K562 (cell line): Measurements from ENCODE around the gene MRPL32. TPM values are rescaled to one million over a fixed set of nuclear protein-coding genes. Genes with fewer than 3 reads are reported as not detected.
A peak's percentile ranks its signal among the peaks of the same experiment; 100 is the strongest.

Experiments
- ATAC-seq: fragments of 200-7000 bp; cut with Tn5 transposase; 3 replicates; pipeline ENCODE4 v1.9.1; 2020; ENCODE audit warnings: moderate library complexity
- BruUV-seq: library from RNA; stranded (reverse); fragments of 400-500 nt; replicated peaks from 2 replicates; lab custom pipeline; 2021; lab: Mats Ljungman, UMichigan
- CTCF ChIA-PET: fragments of 300-600 bp; formaldehyde crosslinking; extraction: SDS; loops from one replicate; lab custom pipeline; 2021; ENCODE audit warnings: low intra/inter-chr PET ratio; lab: Yijun Ruan, JAX
- POLR2A ChIA-PET: fragments of 300-600, 350-650 bp; sonication (Branson Sonifier 250); formaldehyde crosslinking; extraction: SDS; loops from one replicate; lab custom pipeline; 2021; ENCODE audit warnings: antibody characterized with exemption, inconsistent platforms; lab: Yijun Ruan, JAX
- DNase-seq, 4 experiments: peaks; one replicate each; pipeline versions ENCODE4 v3.0.0 to v3.0.0-alpha.2; 2011 to 2018; ENCODE audit warnings: low spot score in 3 of 4, mixed read lengths in 3 of 4; ENCODE audit errors: extremely low read depth in 1 of 4
- FAIRE-seq: peaks from 2 replicates; lab custom pipeline; 2011; peaks lifted over from hg19 to GRCh38; lab: Jason Lieb, UNC
- H2AFZ ChIP-seq: 2 replicates; pipeline ENCODE4 v1.6.0; 2011; ENCODE audit warnings: low read depth, low read length, control low read depth, inconsistent platforms
- H3K27ac ChIP-seq: fragments of 200-600 bp; 3 replicates; pipeline ENCODE4 v1.8.0; 2011; ENCODE audit warnings: low read depth, mild to moderate bottlenecking, control low read depth, inconsistent platforms, low read length, moderate library complexity, mixed read lengths; ENCODE audit errors: extremely low read depth
- H3K27me3 ChIP-seq, 2 experiments: fragments of 300-600 bp in 1 of 2; 2 replicates in 1 of 2; 3 replicates in 1 of 2; pipeline versions ENCODE4 v1.6.0 to v1.8.0; 2011; ENCODE audit warnings: inconsistent platforms in 2 of 2, low read length in 2 of 2, mild to moderate bottlenecking in 1 of 2, mixed read lengths in 1 of 2, moderate library complexity in 1 of 2; ENCODE audit not compliant: control insufficient read depth in 2 of 2, insufficient read depth in 2 of 2
- H3K36me3 ChIP-seq: fragments of 300-600 bp; 3 replicates; pipeline ENCODE4 v1.8.0; 2011; ENCODE audit warnings: mild to moderate bottlenecking, low read length, inconsistent platforms; ENCODE audit not compliant: control insufficient read depth, insufficient read depth
- H3K4me1 ChIP-seq, 2 experiments: fragments of 200-600 bp in 1 of 2; replicated peaks in 1 of 2; 2 replicates in 1 of 2; 3 replicates in 1 of 2; pipeline versions ENCODE4 v1.5.1 to v1.8.0; 2011; ENCODE audit warnings: inconsistent platforms in 2 of 2, low read length in 2 of 2, mild to moderate bottlenecking in 1 of 2, mixed read lengths in 1 of 2, moderate library complexity in 1 of 2; ENCODE audit not compliant: control insufficient read depth in 2 of 2, insufficient read depth in 2 of 2
- H3K4me2 ChIP-seq: 2 replicates; pipeline ENCODE4 v1.6.1; 2011; ENCODE audit warnings: low read length, control low read depth, inconsistent platforms, mixed read lengths; ENCODE audit not compliant: insufficient read depth
- H3K4me3 ChIP-seq: fragments of 200-600 bp; sonication (generic), shearing (Covaris generic); 2 replicates; pipeline ENCODE4 v1.5.1; 2016; ENCODE audit warnings: control low read depth, inconsistent platforms
- H3K79me2 ChIP-seq: fragments of 200-600 bp; 3 replicates; pipeline ENCODE4 v1.8.0; 2011; ENCODE audit warnings: low read length, inconsistent platforms; ENCODE audit not compliant: control insufficient read depth, insufficient read depth
- H3K9ac ChIP-seq, 2 experiments: 2 replicates each; pipeline versions ENCODE4 v1.6.0 to v1.6.1; 2011; ENCODE audit warnings: low read depth in 2 of 2, low read length in 2 of 2, control low read depth in 1 of 2, inconsistent platforms in 1 of 2, mild to moderate bottlenecking in 1 of 2, mixed read lengths in 1 of 2; ENCODE audit not compliant: insufficient read depth in 1 of 2
- H3K9me1 ChIP-seq: one replicate; pipeline ENCODE4 v1.6.0; 2011; ENCODE audit warnings: inconsistent platforms, mild to moderate bottlenecking, low read length, moderate library complexity; ENCODE audit not compliant: control insufficient read depth, insufficient read depth
- H3K9me3 ChIP-seq: replicated peaks from 2 replicates; pipeline ENCODE4 v1.5.1; 2011; ENCODE audit warnings: low read depth, low read length, inconsistent platforms; ENCODE audit not compliant: control insufficient read depth, insufficient read depth
- H4K20me1 ChIP-seq: replicated peaks from 2 replicates; pipeline ENCODE4 v1.6.1; 2011; ENCODE audit warnings: low read length, inconsistent platforms, mixed read lengths; ENCODE audit not compliant: control insufficient read depth, insufficient read depth
- ATF3 ChIP-seq, 2 experiments: fragments of 450-650 bp in 1 of 2; sonication (generic) in 1 of 2; formaldehyde crosslinking in 1 of 2; IDR thresholded peaks in 1 of 2; conservative IDR thresholded peaks in 1 of 2; 2 replicates each; pipeline versions ENCODE4 v1.6.1 to v1.8.1; 2016 to 2023; ENCODE audit warnings: mild to moderate bottlenecking in 2 of 2, moderate library complexity in 2 of 2, inconsistent platforms in 1 of 2, missing genetic modification reagents in 1 of 2
- ATF7 ChIP-seq: fragments of 450-650 bp; IDR thresholded peaks from 2 replicates; pipeline ENCODE4 v1.7.1; 2014; ENCODE audit warnings: mild to moderate bottlenecking, moderate library complexity
- BCL6 ChIP-seq: fragments of 250-450 bp; sonication (Bioruptor Pico); IDR thresholded peaks from 2 replicates; pipeline ENCODE4 v1.4.0; 2020
- BCOR ChIP-seq: fragments of 450-650 bp; IDR thresholded peaks from 2 replicates; pipeline ENCODE4 v1.6.1; 2016
- DIDO1 ChIP-seq: fragments of 450-650 bp; IDR thresholded peaks from 2 replicates; pipeline ENCODE4 v1.6.1; 2016; ENCODE audit warnings: low read depth, missing biosample characterization, missing genetic modification characterization
- EHMT2 ChIP-seq: fragments of 450-650 bp; IDR thresholded peaks from 2 replicates; pipeline ENCODE4 v1.6.1; 2018; ENCODE audit warnings: antibody characterized with exemption
- MAFG ChIP-seq: fragments of 450-650 bp; conservative IDR thresholded peaks from 2 replicates; pipeline ENCODE4 v1.6.1; 2016; ENCODE audit warnings: missing genetic modification characterization, missing compliant biosample characterization
- MLX ChIP-seq, 2 experiments: fragments of 450-650 bp in 1 of 2; sonication (generic) in 1 of 2; formaldehyde crosslinking; conservative IDR thresholded peaks; 2 replicates each; pipeline versions ENCODE4 v1.4.0 to v1.8.1; 2020 to 2022; ENCODE audit warnings: mild to moderate bottlenecking in 1 of 2, missing genetic modification reagents in 1 of 2
- NONO ChIP-seq, 2 experiments: fragments of 200-400 bp in 1 of 2; fragments of 450-650 bp in 1 of 2; formaldehyde crosslinking in 1 of 2; IDR thresholded peaks; 2 replicates each; pipeline ENCODE4 v1.6.1; 2017; ENCODE audit warnings: low read depth in 2 of 2, mild to moderate bottlenecking in 2 of 2, moderate library complexity in 2 of 2, low read length in 1 of 2
- NR4A1 ChIP-seq, 2 experiments: fragments of 250-450 bp in 1 of 2; fragments of 450-650 bp in 1 of 2; sonication (Bioruptor Pico) in 1 of 2; IDR thresholded peaks; 2 replicates each; pipeline versions ENCODE4 v1.4.0 to v1.6.1; 2016 to 2020; ENCODE audit warnings: mild to moderate bottlenecking in 2 of 2, missing compliant biosample characterization in 1 of 2, missing genetic modification characterization in 1 of 2, moderate library complexity in 1 of 2
- POLR2A ChIP-seq: fragments of 450-650 bp; conservative IDR thresholded peaks from 2 replicates; pipeline ENCODE4 v1.6.1; 2016
- SMARCC2 ChIP-seq: fragments of 450-650 bp; IDR thresholded peaks from 2 replicates; pipeline ENCODE4 v1.6.1; 2017; ENCODE audit warnings: antibody characterized with exemption, moderate library complexity, mild to moderate bottlenecking, low read depth
- SREBF2 ChIP-seq: sonication (generic); formaldehyde crosslinking; IDR thresholded peaks from 2 replicates; pipeline ENCODE4 v1.4.0; 2020; ENCODE audit warnings: mild to moderate bottlenecking, missing genetic modification reagents
- TCF3 ChIP-seq: sonication (generic); formaldehyde crosslinking; IDR thresholded peaks from 2 replicates; pipeline ENCODE4 v1.4.0; 2020; ENCODE audit warnings: mild to moderate bottlenecking, missing genetic modification reagents
- ZKSCAN8 ChIP-seq: fragments of 200-800 bp; sonication (Bioruptor generic); IDR thresholded peaks from 2 replicates; pipeline ENCODE4 v1.6.1; 2016; ENCODE audit warnings: missing genetic modification characterization, missing compliant biosample characterization
- ZNF57 ChIP-seq: fragments of 450-650 bp; formaldehyde crosslinking; IDR thresholded peaks from 2 replicates; pipeline ENCODE4 v1.4.0; 2020; ENCODE audit warnings: mild to moderate bottlenecking, moderate library complexity
- ZNF583 ChIP-seq: fragments of 250-450 bp; sonication (Bioruptor Pico); IDR thresholded peaks from 2 replicates; pipeline ENCODE4 v1.4.0; 2020
- ZNF668 ChIP-seq: fragments of 250-450 bp; sonication (Bioruptor Pico); IDR thresholded peaks from 2 replicates; pipeline ENCODE4 v1.8.0; 2022; ENCODE audit warnings: mild to moderate bottlenecking, inconsistent platforms
- WGBS: fragments of 100-300 bp; shearing (Covaris generic); methylation state at CpG from one replicate; pipeline ENCODE4 v1.1.6; 2016; ENCODE audit warnings: low coverage, mixed read lengths; ENCODE audit not compliant: insufficient coverage; ENCODE audit errors: missing lambda C conversion rate; 5-methylcytosine and 5-hydroxymethylcytosine counted together
- in situ Hi-C: fragments of 300-500 bp; cut with MboI; formaldehyde crosslinking; loops from 4 replicates; pipeline ENCODE4 v1.15.0; 2018; ENCODE audit warnings: inconsistent platforms, mixed read lengths
- intact Hi-C: fragments of 100-400 bp; cut with micrococcal nuclease; formaldehyde crosslinking; loops from 2 replicates; pipeline ENCODE4 v1.14.2; 2022
- polyA plus RNA-seq, 8 experiments: library from polyadenylated mRNA; depleted of rRNA in 4 of 8; stranded (reverse) in 5 of 8; unstranded in 3 of 8; fragments of >200 nt; fragmentation: Nextera tagmentation in 2 of 8; fragmentation: Illumina TruSeq in 1 of 8; extraction: Ambion mirVana in 2 of 8; extraction: Trizol in 1 of 8; gene quantifications; 2 replicates each; pipeline versions ENCODE4 v1.2.1 to v1.2.3, GENCODE V29; 2011 to 2014; ENCODE audit warnings: inconsistent platforms in 1 of 8, missing spikeins in 1 of 8
- total RNA-seq, 7 experiments: library from RNA; depleted of rRNA in 6 of 7; stranded (reverse); fragments of >200 nt in 6 of 7; fragmentation: Illumina TruSeq in 2 of 7; extraction: Trizol in 2 of 7; gene quantifications; 2 replicates each; pipeline versions ENCODE4 v1.2.1 to v1.2.3, GENCODE V29; 2011 to 2021; ENCODE audit warnings: low replicate concordance in 1 of 7
- TF ChIP-seq, protein P1 (sequence below): fragments of 250-450 bp; sonication (Bioruptor Pico); IDR thresholded peaks from 2 replicates; pipeline ENCODE4 v1.8.0; 2022; ENCODE audit warnings: moderate library complexity, mild to moderate bottlenecking, inconsistent platforms

The MRPL32 gene
- total and polyA plus RNA-seq, 9 of the 15 experiments (the other 6 are each of a cell fraction or from before 2014, with no cell fraction given) = 75.5 to 351 (median 138) TPM

GRCh38 chr7:42945821-42946626, 13.8 kb downstream of the MRPL32 start:
- Histone ChIP-seq H4K20me1 (no peaks in the 10 kb centered on the region), H3K9ac (peak overlapping the region; percentile 51 to 66; a peak in 3 of 4 replicates), H3K4me1 (peaks cover 4 to 15% of the 10 kb centered on the region in 2 experiments; a peak in 4 of 5 replicates), H3K4me3 (peak overlapping the region; percentile 13; the same call in 1 of the 2 replicates), H3K27me3 (no peaks in the 10 kb centered on the region), H3K4me2 (peak overlapping the region; percentile 67), H3K79me2 (no peaks in the 10 kb centered on the region), H2AFZ (peak overlapping the region; percentile 80), H3K9me3 (no peaks in the 10 kb centered on the region), H3K36me3 (no peaks in the 10 kb centered on the region; the same call in 2 of the 3 replicates), H3K27ac (peak overlapping the region; percentile 75), H3K9me1 (no peaks in the 10 kb centered on the region)
- ChIA-PET CTCF (no interaction called here), POLR2A (interaction anchor here (0.6 to 1.8 kb wide), 6 partner anchors 10 to 1636 kb away, joined by 3 to 14 read pairs (median 6); partner anchors contain the start of genes MRPL32 and PSMA2)
- FAIRE-seq (peak; percentile 99), ATAC-seq (peak; percentile 98), DNase-seq (peak; percentile 61 to 94 (median 79))
- no TSS peak for BruUV-seq
- intact Hi-C loops (loop anchor here (1.0 kb wide), 1 partner anchor 40 kb away; no protein-coding TSS in a partner anchor), in situ Hi-C loops (loop anchor here (10.0 to 25.0 kb wide), 2 partner anchors 159 to 316 kb away; no protein-coding TSS in a partner anchor)
- 10% methylated on average over 4 of the region's 4 CpGs for WGBS
- TF ChIP-seq BCOR (peak; percentile 56; the same call in 1 of the 2 replicates), MAFG (no peak), EHMT2 (0 out of 2 replicates have a peak, but pooled peaks have one; percentile 11), ZKSCAN8 (CRISPR knock-in tag) (no peak), NR4A1 (CRISPR knock-in tag; IDR thresholded peaks at IDR 0.05) (no peak), NR4A1 (tag; IDR thresholded peaks at IDR 0.05) (no peak), MLX (CRISPR knock-in tag; conservative IDR thresholded peaks at IDR 0.05) (no peak), TCF3 (CRISPR knock-in tag) (peak; percentile 60; the same call in 1 of the 2 replicates), POLR2A (peak; percentile 71), ATF3 (IDR thresholded peaks at IDR 0.05) (peak; percentile 46; the same call in 1 of the 2 replicates), ATF3 (CRISPR knock-in tag; conservative IDR thresholded peaks at IDR 0.05) (0 out of 2 replicates have a peak, but pooled peaks have one; percentile 44), BCL6 (CRISPR knock-in tag) (no peak), SMARCC2 (no peak), SREBF2 (CRISPR knock-in tag) (no peak), ZNF583 (CRISPR knock-in tag) (no peak), ZNF668 (CRISPR knock-in tag) (no peak), ATF7 (peak; percentile 63), NONO (IDR thresholded peaks at IDR 0.05; ENCODE audit: low read depth in 2 of 2, low read length in 1 of 2) (no peak), DIDO1 (tag) (no peak), ZNF57 (CRISPR knock-in tag) (no peak)
- TF ChIP-seq, protein P1, sequence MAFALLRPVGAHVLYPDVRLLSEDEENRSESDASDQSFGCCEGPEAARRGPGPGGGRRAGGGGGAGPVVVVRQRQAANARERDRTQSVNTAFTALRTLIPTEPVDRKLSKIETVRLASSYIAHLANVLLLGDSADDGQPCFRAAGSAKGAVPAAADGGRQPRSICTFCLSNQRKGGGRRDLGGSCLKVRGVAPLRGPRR (CRISPR knock-in tag) = no peak
